ENCODE data around the gene USP5.

Gene USP5

GRCh38 chr12:6813363-6813762 lies 38.6 kb upstream of the USP5 start:
- Histone ChIP-seq H3K27me3 (ENCODE audit: insufficient read depth, low read depth) (peaks cover 4% of the 10 kb centered on the region; the same call in 1 of the 2 replicates), H3K4me2 (no peak overlapping the region)

GRCh38 chr12:6816598-6816997 lies 35.4 kb upstream of the USP5 start:
- H3K79me2 ChIP-seq (ENCODE audit: insufficient read depth, low read depth), result no peaks in the 10 kb centered on the region
- TF ChIP-seq CTCF (conservative IDR thresholded peaks at IDR 0.05; ENCODE audit: low read depth, low read length), result no peak
- no peaks in the 10 kb centered on the region for H4K20me1 ChIP-seq (ENCODE audit: insufficient read depth)
- no peak overlapping the region for H2AFZ ChIP-seq (ENCODE audit: low read depth)
- H3K9ac ChIP-seq, result no peak overlapping the region
- H3K4me2 ChIP-seq, result no peak overlapping the region
- no peaks in the 10 kb centered on the region for H3K36me3 ChIP-seq (ENCODE audit: insufficient read depth)
- H3K4me3 ChIP-seq (IDR thresholded peaks at IDR 0.05; ENCODE audit: insufficient read depth, low read depth, low read length), result no peak overlapping the region
- no peak overlapping the region for H3K27ac ChIP-seq
- H3K27me3 ChIP-seq (ENCODE audit: insufficient read depth, low read depth), result peaks cover 20% of the 10 kb centered on the region
- H3K4me1 ChIP-seq (ENCODE audit: low read depth, poor library complexity, severe bottlenecking), result no peaks in the 10 kb centered on the region

More at GRCh38 chr12:6813363-6813762, 38.6 kb upstream of the USP5 start:
- Histone ChIP-seq H2AFZ (ENCODE audit: low read depth) (no peak overlapping the region), H4K20me1 (ENCODE audit: insufficient read depth) (no peaks in the 10 kb centered on the region), H3K9ac (no peak overlapping the region), H3K4me3 (IDR thresholded peaks at IDR 0.05; ENCODE audit: insufficient read depth, low read depth, low read length) (no peak overlapping the region), H3K4me1 (ENCODE audit: low read depth, poor library complexity, severe bottlenecking) (no peaks in the 10 kb centered on the region), H3K36me3 (ENCODE audit: insufficient read depth) (no peaks in the 10 kb centered on the region), H3K79me2 (ENCODE audit: insufficient read depth, low read depth) (no peaks in the 10 kb centered on the region), H3K27ac (no peak overlapping the region)
- TF ChIP-seq CTCF (conservative IDR thresholded peaks at IDR 0.05; ENCODE audit: low read depth, low read length), result no peak

- Histone ChIP-seq H3K27ac (no peak overlapping the region), H3K4me2 (no peak overlapping the region), H3K9ac (no peak overlapping the region), H3K27me3 (ENCODE audit: insufficient read depth, low read depth) (peaks cover 23% of the 10 kb centered on the region), H3K79me2 (ENCODE audit: insufficient read depth, low read depth) (no peaks in the 10 kb centered on the region), H4K20me1 (ENCODE audit: insufficient read depth) (no peaks in the 10 kb centered on the region), H3K36me3 (ENCODE audit: insufficient read depth) (no peaks in the 10 kb centered on the region), H2AFZ (ENCODE audit: low read depth) (no peak overlapping the region), H3K4me3 (IDR thresholded peaks at IDR 0.05; ENCODE audit: insufficient read depth, low read depth, low read length) (no peak overlapping the region), H3K4me1 (ENCODE audit: low read depth, poor library complexity, severe bottlenecking) (no peaks in the 10 kb centered on the region)
- no peak for TF ChIP-seq CTCF (conservative IDR thresholded peaks at IDR 0.05; ENCODE audit: low read depth, low read length)
Observed at GRCh38 chr12:6817098-6817497, 34.9 kb upstream of the USP5 start.

GRCh38 chr12:6817662-6818157 lies 34.2 kb upstream of the USP5 start:
- Histone ChIP-seq H3K4me1 (ENCODE audit: low read depth, poor library complexity, severe bottlenecking) (no peaks in the 10 kb centered on the region), H2AFZ (ENCODE audit: low read depth) (no peak overlapping the region), H4K20me1 (ENCODE audit: insufficient read depth) (no peaks in the 10 kb centered on the region), H3K9ac (no peak overlapping the region), H3K27ac (no peak overlapping the region), H3K79me2 (ENCODE audit: insufficient read depth, low read depth) (no peaks in the 10 kb centered on the region), H3K4me2 (no peak overlapping the region), H3K27me3 (ENCODE audit: insufficient read depth, low read depth) (peaks cover 28% of the 10 kb centered on the region), H3K4me3 (IDR thresholded peaks at IDR 0.05; ENCODE audit: insufficient read depth, low read depth, low read length) (no peak overlapping the region), H3K36me3 (ENCODE audit: insufficient read depth) (no peaks in the 10 kb centered on the region)
- TF ChIP-seq CTCF (conservative IDR thresholded peaks at IDR 0.05; ENCODE audit: low read depth, low read length), result no peak

Measured in KMS-11 (cell line).